HG03103 (cell line): ENCODE measurements around the gene GSG1L2.
"Not testable (repeated sequence)": the region's sequence is repeated elsewhere in the genome, so short reads cannot be mapped to it uniquely, and the experiment has no call there.

Source experiments
- ATAC-seq: cut with Tn5 transposase; IDR thresholded peaks from one replicate; pipeline ENCODE4 v1.9.1; 2021; ENCODE audit warnings: low read depth; ENCODE audit not compliant: unreplicated experiment

The GSG1L2 gene

GRCh38 chr17:9790889-9791876, 30.7 kb downstream of the GSG1L2 start, which contains the start of gene DHRS7C:
TSS of gene DHRS7C (minus strand) at chr17:9791592. CDS start at chr17:9791284, 308 bp downstream.
- ATAC-seq, result no peak

GRCh38 chr17:9790316-9790715, 31.6 kb downstream of the GSG1L2 start:
- no peak for ATAC-seq

GRCh38 chr17:9788601-9789000, 33.3 kb downstream of the GSG1L2 start:
- no peak for ATAC-seq

- ATAC-seq, result no peak
Observed at GRCh38 chr17:9784544-9784943, 37.3 kb downstream of the GSG1L2 start.

- ATAC-seq, result not testable (repeated sequence)
Observed at GRCh38 chr17:9783465-9783864, 38.4 kb downstream of the GSG1L2 start.

- ATAC-seq, result no peak
Observed at GRCh38 chr17:9783050-9783449, 38.8 kb downstream of the GSG1L2 start.

- no peak for ATAC-seq
Observed at GRCh38 chr17:9780552-9780951, 41.3 kb downstream of the GSG1L2 start.

GRCh38 chr17:9776911-9777310, 45.0 kb downstream of the GSG1L2 start:
- ATAC-seq, result no peak

- ATAC-seq, result no peak
Observed at GRCh38 chr17:9772658-9773057, 49.2 kb downstream of the GSG1L2 start.

GRCh38 chr17:9771465-9771864, 50.4 kb downstream of the GSG1L2 start:
- no peak for ATAC-seq

- ATAC-seq, result no peak
Observed at GRCh38 chr17:9769036-9769695, 52.7 kb downstream of the GSG1L2 start.

GRCh38 chr17:9768381-9768934, 53.4 kb downstream of the GSG1L2 start:
- no peak for ATAC-seq

GRCh38 chr17:9767432-9767991, 54.4 kb downstream of the GSG1L2 start:
- no peak for ATAC-seq

GRCh38 chr17:9766970-9767369, 54.9 kb downstream of the GSG1L2 start:
- no peak for ATAC-seq

GRCh38 chr17:9765322-9765721, 56.6 kb downstream of the GSG1L2 start:
- no peak for ATAC-seq

GRCh38 chr17:9763643-9764042, 58.2 kb downstream of the GSG1L2 start:
- no peak for ATAC-seq

- ATAC-seq, result no peak
Observed at GRCh38 chr17:9760266-9760665, 61.6 kb downstream of the GSG1L2 start.

- ATAC-seq, result no peak
Observed at GRCh38 chr17:9755083-9755482, 66.8 kb downstream of the GSG1L2 start.
